ENCODE data around the gene KCNT2. TPM values are rescaled to one million over a fixed set of nuclear protein-coding genes. Genes with fewer than 3 reads are reported as not detected.

KCNT2 gene
- total and polyA plus RNA-seq, 10 donors = 0.04 to 1.2 (median 0.99) TPM

- H3K27ac ChIP-seq = no peak overlapping the region
- DNase-seq = no peak
- H3K9me3 ChIP-seq = no peaks in the 10 kb centered on the region
- no peaks in the 10 kb centered on the region for H3K4me1 ChIP-seq
- 84 to 96% (median 94%) methylated on average over 4 of the region's 4 CpGs for WGBS, 5 donors
- H3K4me3 ChIP-seq = no peak overlapping the region
- intact Hi-C loops (cut with DNase I; ENCODE audit: low total_unique reads) = no loop called here
- no peaks in the 10 kb centered on the region for H3K27me3 ChIP-seq (replicated peaks in 1 of 7)
- no peaks in the 10 kb centered on the region for H3K36me3 ChIP-seq
- TF ChIP-seq POLR2AphosphoS5 (IDR thresholded peaks at IDR 0.05) = no peak
- TF ChIP-seq POLR2A (IDR thresholded peaks at IDR 0.05) = no peak
- TF ChIP-seq, protein P1, sequence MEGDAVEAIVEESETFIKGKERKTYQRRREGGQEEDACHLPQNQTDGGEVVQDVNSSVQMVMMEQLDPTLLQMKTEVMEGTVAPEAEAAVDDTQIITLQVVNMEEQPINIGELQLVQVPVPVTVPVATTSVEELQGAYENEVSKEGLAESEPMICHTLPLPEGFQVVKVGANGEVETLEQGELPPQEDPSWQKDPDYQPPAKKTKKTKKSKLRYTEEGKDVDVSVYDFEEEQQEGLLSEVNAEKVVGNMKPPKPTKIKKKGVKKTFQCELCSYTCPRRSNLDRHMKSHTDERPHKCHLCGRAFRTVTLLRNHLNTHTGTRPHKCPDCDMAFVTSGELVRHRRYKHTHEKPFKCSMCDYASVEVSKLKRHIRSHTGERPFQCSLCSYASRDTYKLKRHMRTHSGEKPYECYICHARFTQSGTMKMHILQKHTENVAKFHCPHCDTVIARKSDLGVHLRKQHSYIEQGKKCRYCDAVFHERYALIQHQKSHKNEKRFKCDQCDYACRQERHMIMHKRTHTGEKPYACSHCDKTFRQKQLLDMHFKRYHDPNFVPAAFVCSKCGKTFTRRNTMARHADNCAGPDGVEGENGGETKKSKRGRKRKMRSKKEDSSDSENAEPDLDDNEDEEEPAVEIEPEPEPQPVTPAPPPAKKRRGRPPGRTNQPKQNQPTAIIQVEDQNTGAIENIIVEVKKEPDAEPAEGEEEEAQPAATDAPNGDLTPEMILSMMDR (IDR thresholded peaks at IDR 0.05 in 8 of 11, conservative IDR thresholded peaks at IDR 0.05 in 3 of 11) = no peak
Measured at GRCh38 chr1:196381544-196381943, 226.7 kb downstream of the KCNT2 start.

GRCh38 chr1:196380316-196380715 lies 227.9 kb downstream of the KCNT2 start:
- Histone ChIP-seq H3K9me3 (no peaks in the 10 kb centered on the region), H3K4me3 (no peak overlapping the region), H3K4me1 (no peaks in the 10 kb centered on the region), H3K27ac (no peak overlapping the region), H3K36me3 (no peaks in the 10 kb centered on the region), H3K27me3 (replicated peaks in 1 of 7) (no peaks in the 10 kb centered on the region)
- intact Hi-C loops (cut with DNase I; ENCODE audit: low total_unique reads) = no loop called here
- 33 to 65% (median 53%) methylated on average over 1 of the region's 1 CpG for WGBS, 5 donors
- DNase-seq = no peak
- TF ChIP-seq POLR2AphosphoS5 (IDR thresholded peaks at IDR 0.05) (no peak), POLR2A (IDR thresholded peaks at IDR 0.05) (no peak)
- TF ChIP-seq, protein P1 (IDR thresholded peaks at IDR 0.05 in 8 of 11, conservative IDR thresholded peaks at IDR 0.05 in 3 of 11) = no peak

DNA sequence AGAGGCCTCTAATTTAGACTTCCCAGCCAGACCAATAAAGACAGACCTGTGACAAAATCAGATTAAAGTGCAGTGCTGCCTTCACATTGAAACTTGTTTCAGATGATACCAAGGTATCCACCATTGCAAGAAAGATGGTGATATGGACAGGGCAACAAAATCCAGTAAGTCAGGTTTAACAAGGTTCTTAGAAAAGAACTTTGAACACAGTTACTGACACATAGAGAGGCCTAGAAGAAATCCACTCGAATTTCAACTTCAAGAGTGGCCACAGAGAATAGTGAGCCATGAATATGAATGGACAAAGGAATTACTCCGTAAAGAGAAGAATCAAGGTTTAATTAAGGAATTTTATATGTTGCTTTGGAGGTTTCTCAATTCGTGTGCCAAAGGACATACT lies 230.4 kb downstream of the KCNT2 start:
- intact Hi-C loops (cut with DNase I; ENCODE audit: low total_unique reads) = no loop called here
- no peaks in the 10 kb centered on the region for H3K9me3 ChIP-seq

GRCh38 chr1:196376630-196377328 lies 231.5 kb downstream of the KCNT2 start:
- intact Hi-C loops (cut with DNase I; ENCODE audit: low total_unique reads) = no loop called here
- Histone ChIP-seq H3K4me3 (no peak overlapping the region), H3K4me1 (no peaks in the 10 kb centered on the region), H3K9me3 (no peaks in the 10 kb centered on the region), H3K36me3 (no peaks in the 10 kb centered on the region), H3K27ac (no peak overlapping the region), H3K27me3 (replicated peaks in 1 of 7) (no peaks in the 10 kb centered on the region)
- 52 to 77% (median 63%) methylated on average over 4 of the region's 4 CpGs for WGBS, 5 donors
- no peak for DNase-seq
- TF ChIP-seq POLR2A (IDR thresholded peaks at IDR 0.05) (no peak), POLR2AphosphoS5 (IDR thresholded peaks at IDR 0.05) (no peak)
- TF ChIP-seq, protein P1 (IDR thresholded peaks at IDR 0.05 in 8 of 11, conservative IDR thresholded peaks at IDR 0.05 in 3 of 11) = no peak

More for the DNA sequence above, 230.4 kb downstream of the KCNT2 start:
- DNase-seq = no peak
- Histone ChIP-seq H3K36me3 (no peaks in the 10 kb centered on the region), H3K27ac (no peak overlapping the region), H3K27me3 (replicated peaks in 1 of 7) (no peaks in the 10 kb centered on the region), H3K4me1 (no peaks in the 10 kb centered on the region), H3K4me3 (no peak overlapping the region)
- 72 to 83% (median 74%) methylated on average over 3 of the region's 3 CpGs for WGBS, 5 donors
- TF ChIP-seq POLR2AphosphoS5 (IDR thresholded peaks at IDR 0.05) = no peak
- TF ChIP-seq POLR2A (IDR thresholded peaks at IDR 0.05) = no peak
- TF ChIP-seq, protein P1 (IDR thresholded peaks at IDR 0.05 in 8 of 11, conservative IDR thresholded peaks at IDR 0.05 in 3 of 11) = no peak

Measured in spleen (tissue), 11 donors.